ENCODE results near the gene LMTK2.

The LMTK2 gene

GRCh38 chr7:98134420-98135228 is 28.0 kb downstream of the LMTK2 start:
- TF ChIP-seq CTCF (IDR thresholded peaks at IDR 0.05; ENCODE audit: poor library complexity, severe bottlenecking), result no peak
- Histone ChIP-seq H3K4me3 (ENCODE audit: severe bottlenecking) (no peak overlapping the region), H3K36me3 (ENCODE audit: low read depth) (no peaks in the 10 kb centered on the region), H3K27ac (ENCODE audit: poor library complexity, severe bottlenecking) (no peak overlapping the region), H3K9me3 (ENCODE audit: severe bottlenecking) (no peaks in the 10 kb centered on the region), H3K4me1 (ENCODE audit: insufficient read depth, poor library complexity, severe bottlenecking) (peaks cover 31% of the 10 kb centered on the region), H3K27me3 (ENCODE audit: insufficient read depth, poor library complexity, severe bottlenecking) (no peaks in the 10 kb centered on the region)
- ATAC-seq (ENCODE audit: low read depth), result no peak
- no peak for DNase-seq (ENCODE audit: low spot score)

- Histone ChIP-seq H3K9me3 (ENCODE audit: severe bottlenecking) (no peaks in the 10 kb centered on the region), H3K4me3 (ENCODE audit: severe bottlenecking) (no peak overlapping the region), H3K36me3 (ENCODE audit: low read depth) (peaks cover under 1% of the 10 kb centered on the region; the same call in 1 of the 2 replicates), H3K27ac (ENCODE audit: poor library complexity, severe bottlenecking) (no peak overlapping the region), H3K27me3 (ENCODE audit: insufficient read depth, poor library complexity, severe bottlenecking) (no peaks in the 10 kb centered on the region), H3K4me1 (ENCODE audit: insufficient read depth, poor library complexity, severe bottlenecking) (peaks cover 30% of the 10 kb centered on the region)
- DNase-seq (ENCODE audit: low spot score) (no peak), ATAC-seq (ENCODE audit: low read depth) (no peak)
- TF ChIP-seq CTCF (IDR thresholded peaks at IDR 0.05; ENCODE audit: poor library complexity, severe bottlenecking), result no peak
Measured at GRCh38 chr7:98135984-98136383, 29.3 kb downstream of the LMTK2 start.

GRCh38 chr7:98136423-98136822 is 29.8 kb downstream of the LMTK2 start:
- DNase-seq (ENCODE audit: low spot score) (no peak), ATAC-seq (ENCODE audit: low read depth) (no peak)
- no peak overlapping the region for H3K4me3 ChIP-seq (ENCODE audit: severe bottlenecking)
- H3K27ac ChIP-seq (ENCODE audit: poor library complexity, severe bottlenecking), result no peak overlapping the region
- H3K9me3 ChIP-seq (ENCODE audit: severe bottlenecking), result no peaks in the 10 kb centered on the region
- peaks cover 26% of the 10 kb centered on the region for H3K4me1 ChIP-seq (ENCODE audit: insufficient read depth, poor library complexity, severe bottlenecking)
- no peaks in the 10 kb centered on the region for H3K27me3 ChIP-seq (ENCODE audit: insufficient read depth, poor library complexity, severe bottlenecking)
- H3K36me3 ChIP-seq (ENCODE audit: low read depth), result peaks cover 5% of the 10 kb centered on the region
- TF ChIP-seq CTCF (IDR thresholded peaks at IDR 0.05; ENCODE audit: poor library complexity, severe bottlenecking), result no peak

DNA sequence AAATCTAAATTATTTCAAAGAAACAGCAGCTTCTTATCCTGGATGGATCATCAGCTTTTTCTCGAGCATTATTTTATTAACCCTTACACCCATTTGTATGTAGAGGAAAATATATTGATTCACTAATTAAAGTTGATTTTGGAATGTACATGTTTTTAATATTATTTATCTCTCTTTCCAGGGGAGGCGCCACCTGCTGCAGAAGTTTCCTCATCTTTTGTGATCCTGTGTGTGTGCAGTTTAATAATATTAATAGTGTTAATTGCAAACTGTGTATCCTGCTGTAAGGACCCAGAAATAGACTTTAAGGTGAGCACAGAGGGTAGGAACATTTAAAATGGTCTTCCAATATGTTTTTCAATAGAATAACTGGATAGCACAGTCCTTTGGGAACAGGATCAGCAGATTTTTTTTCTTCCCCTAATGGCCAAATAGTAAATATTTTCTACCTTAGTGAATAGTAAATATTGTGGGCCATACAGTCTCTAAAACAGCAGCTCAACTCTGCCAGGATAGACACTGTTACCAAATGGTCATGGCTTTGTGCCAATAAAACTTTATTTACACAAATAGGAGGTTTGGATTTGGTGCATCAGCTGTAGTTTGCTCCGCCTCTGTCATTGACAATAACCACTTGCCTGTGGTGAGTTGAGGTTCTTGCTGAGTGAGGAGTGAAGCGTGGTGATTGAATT is 30.6 kb downstream of the LMTK2 start:
- Histone ChIP-seq H3K27ac (ENCODE audit: poor library complexity, severe bottlenecking) (no peak overlapping the region), H3K9me3 (ENCODE audit: severe bottlenecking) (no peaks in the 10 kb centered on the region), H3K27me3 (ENCODE audit: insufficient read depth, poor library complexity, severe bottlenecking) (no peaks in the 10 kb centered on the region), H3K4me3 (ENCODE audit: severe bottlenecking) (no peak overlapping the region), H3K36me3 (ENCODE audit: low read depth) (peaks cover 14% of the 10 kb centered on the region), H3K4me1 (ENCODE audit: insufficient read depth, poor library complexity, severe bottlenecking) (peaks cover 20% of the 10 kb centered on the region)
- no peak for DNase-seq (ENCODE audit: low spot score)
- no peak for TF ChIP-seq CTCF (IDR thresholded peaks at IDR 0.05; ENCODE audit: poor library complexity, severe bottlenecking)
- ATAC-seq (ENCODE audit: low read depth), result no peak

DNA sequence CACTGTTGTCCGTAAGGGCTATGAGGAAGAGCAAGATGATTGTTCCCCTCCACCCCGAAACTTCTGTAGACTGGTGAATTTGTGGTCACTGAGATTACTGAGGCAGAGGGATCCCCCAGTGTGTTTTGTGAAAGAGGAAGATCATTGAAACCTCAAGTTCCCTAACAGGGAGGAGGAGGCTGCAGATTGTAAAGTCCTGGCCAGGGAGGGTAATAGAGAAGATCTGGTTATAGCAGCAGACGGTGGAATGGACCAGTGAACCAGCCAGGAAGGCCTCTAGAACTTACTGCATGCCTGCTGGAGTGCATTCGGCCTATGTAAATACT is 31.1 kb downstream of the LMTK2 start:
- DNase-seq (ENCODE audit: low spot score) (no peak), ATAC-seq (ENCODE audit: low read depth) (no peak)
- TF ChIP-seq CTCF (IDR thresholded peaks at IDR 0.05; ENCODE audit: poor library complexity, severe bottlenecking), result no peak
- no peak overlapping the region for H3K4me3 ChIP-seq (ENCODE audit: severe bottlenecking)
- no peaks in the 10 kb centered on the region for H3K27me3 ChIP-seq (ENCODE audit: insufficient read depth, poor library complexity, severe bottlenecking)
- H3K9me3 ChIP-seq (ENCODE audit: severe bottlenecking), result no peaks in the 10 kb centered on the region
- peaks cover 19% of the 10 kb centered on the region for H3K36me3 ChIP-seq (ENCODE audit: low read depth)
- H3K27ac ChIP-seq (ENCODE audit: poor library complexity, severe bottlenecking), result no peak overlapping the region
- H3K4me1 ChIP-seq (ENCODE audit: insufficient read depth, poor library complexity, severe bottlenecking), result peaks cover 15% of the 10 kb centered on the region

Data from RWPE2 (cell line).